ENCODE results near the gene DACH1. TPM values are rescaled to one million over a fixed set of nuclear protein-coding genes. Genes with fewer than 3 reads are reported as not detected.
"Not testable (repeated sequence)": the region's sequence is repeated elsewhere in the genome, so short reads cannot be mapped to it uniquely, and the experiment has no call there.

The DACH1 gene
- total RNA-seq, 1 donor from 2014 or later = 2.6 TPM

DNA sequence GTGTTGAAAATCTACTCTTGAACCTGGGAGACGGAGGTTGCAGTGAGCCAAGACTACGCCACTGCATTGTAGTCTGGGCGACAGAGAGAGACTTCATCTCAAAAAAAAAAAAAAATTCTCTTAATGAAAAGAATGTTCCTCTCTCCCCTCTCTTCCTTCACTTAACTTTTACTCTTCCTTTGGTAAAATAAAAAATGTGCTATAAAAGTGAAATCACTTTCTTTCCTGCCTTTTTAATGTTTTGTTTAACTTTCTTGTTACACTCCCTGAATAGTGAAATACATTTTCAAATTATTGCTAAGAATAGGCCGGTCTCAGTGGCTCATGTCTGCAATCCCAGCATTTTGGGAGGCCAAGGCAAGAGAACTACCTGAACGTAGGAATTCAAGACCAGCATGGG is 86.5 kb downstream of the DACH1 start:
- no peak for DNase-seq (ENCODE audit: low read depth, low spot score)

DNA sequence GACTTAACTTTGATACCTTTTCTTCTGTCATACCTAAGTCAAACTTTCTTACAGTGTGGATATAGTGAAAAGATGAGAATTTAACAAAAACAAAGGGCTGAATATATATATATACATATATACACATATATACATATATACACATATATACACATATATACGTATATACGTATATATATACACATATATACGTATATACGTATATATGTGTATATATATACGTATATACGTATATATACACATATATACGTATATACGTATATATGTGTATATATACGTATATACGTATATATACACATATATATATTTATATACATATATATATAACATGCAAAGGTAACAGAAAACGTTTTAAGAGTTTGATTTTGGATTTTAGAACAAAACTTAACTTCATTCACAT is 88.0 kb downstream of the DACH1 start:
- DNase-seq (ENCODE audit: low read depth, low spot score) = not testable (repeated sequence)

DNA sequence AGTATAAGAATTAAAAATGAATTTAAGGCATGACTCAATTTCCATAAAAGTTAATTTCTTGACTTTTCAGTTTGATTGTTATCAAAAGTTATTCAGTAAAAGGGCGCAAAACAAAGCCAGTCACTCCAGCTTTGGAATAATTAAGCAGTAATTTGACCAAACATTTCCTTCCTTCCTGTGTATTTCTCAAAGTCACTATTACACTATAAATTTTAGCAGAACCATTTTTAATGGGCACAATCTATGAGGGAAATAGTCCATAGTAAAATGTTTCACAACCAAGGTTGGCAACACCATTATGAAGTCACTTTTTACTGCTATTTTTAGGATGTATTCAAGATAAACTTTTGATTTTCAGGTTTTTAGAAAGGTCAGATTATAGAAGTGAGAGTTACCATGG is 91.0 kb downstream of the DACH1 start:
- DNase-seq (ENCODE audit: low read depth, low spot score) = no peak

DNA sequence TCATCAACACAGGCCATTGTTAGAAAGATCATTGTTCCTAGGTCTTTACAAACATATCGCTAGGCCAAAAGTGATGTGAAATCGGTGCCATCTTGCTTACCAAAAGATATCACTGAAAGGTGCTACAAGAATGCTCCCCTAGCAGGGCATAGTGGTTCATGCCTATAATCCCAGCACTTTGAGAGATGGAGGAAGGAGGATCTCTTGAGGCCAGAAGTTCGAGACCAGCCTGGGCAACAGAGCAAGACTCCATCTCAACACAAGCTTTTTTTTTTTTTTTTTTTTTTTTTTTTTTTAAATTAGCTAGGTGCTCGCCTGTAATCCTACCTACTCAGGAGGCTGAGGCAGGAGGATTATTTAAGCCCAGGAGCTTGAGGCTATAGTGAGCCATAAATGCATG is 92.1 kb downstream of the DACH1 start:
- no peak for DNase-seq (ENCODE audit: low read depth, low spot score)

DNA sequence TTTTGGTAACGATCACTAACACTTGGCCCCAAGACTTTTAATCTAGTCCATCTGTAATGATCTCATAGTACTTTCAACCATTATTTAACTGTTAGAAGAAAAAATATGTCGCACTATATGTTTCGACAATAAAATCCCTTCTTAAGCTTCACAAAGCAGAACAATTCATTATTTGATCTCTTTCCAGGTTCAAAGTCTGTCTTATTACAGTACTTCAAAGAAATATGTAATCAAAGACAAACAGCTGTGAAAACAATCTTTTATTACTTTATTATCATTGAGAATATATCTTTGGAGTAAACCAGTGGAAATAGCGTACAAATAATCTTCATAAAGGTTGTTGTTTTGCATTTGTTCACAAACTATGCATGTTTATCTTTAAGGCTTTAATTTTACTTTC is 93.5 kb downstream of the DACH1 start:
- no peak for DNase-seq (ENCODE audit: low read depth, low spot score)

DNA sequence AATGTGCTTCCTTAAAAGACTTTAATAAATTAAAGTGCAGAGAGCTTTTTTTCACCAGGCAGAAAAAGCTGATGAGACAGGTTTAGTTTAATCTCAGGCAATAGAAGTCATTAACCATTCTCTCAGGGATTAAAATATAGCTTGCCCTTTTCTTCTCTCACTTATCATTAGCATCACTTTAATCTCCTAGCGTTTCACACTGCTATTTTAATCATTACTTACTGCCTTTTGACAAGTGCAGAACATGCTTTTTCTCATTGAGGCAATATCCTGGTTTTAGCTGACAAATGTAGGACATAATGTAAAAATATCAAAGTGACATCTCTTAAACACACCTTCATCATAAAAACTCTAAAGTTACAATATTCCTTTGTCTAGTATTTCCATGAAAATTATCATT is 94.6 kb downstream of the DACH1 start:
- no peak for DNase-seq (ENCODE audit: low read depth, low spot score)

DNA sequence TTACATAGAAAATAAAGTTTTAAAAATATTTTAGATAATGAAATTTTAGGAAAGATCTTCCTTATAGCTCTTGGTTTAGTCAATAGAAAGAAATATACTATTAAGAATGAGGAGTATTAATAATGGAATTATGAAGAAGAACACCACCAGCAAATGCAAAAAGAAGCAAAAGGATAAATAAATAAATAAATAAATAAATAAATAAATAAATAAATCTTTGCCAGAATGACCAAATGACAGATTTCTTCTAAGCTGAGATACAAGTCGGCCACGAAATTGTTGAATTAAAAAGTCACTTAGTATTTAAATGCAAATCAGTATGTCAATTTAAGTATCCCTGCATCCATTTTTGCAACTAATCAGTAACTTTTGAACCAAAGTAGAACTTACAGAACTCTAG is 95.9 kb downstream of the DACH1 start:
- DNase-seq (ENCODE audit: low read depth, low spot score) = no peak

DNA sequence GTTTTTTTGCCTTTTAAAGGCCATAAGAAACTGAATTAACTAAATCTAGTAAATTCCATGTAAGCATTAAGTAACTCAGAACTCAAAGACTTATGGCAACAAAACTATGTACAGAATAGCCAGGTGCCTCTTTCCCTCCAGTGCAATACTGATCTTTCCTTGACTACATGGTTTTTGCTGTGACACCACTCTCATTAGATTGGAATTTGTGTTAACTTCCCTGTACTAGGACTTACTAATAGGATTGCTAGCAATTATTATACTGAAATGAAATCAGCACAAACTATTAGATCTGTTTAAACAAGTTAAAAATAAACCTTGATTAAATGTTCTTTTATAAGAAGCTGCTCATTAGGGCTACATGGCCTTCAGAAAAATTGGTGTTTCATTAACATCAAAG is 96.3 kb downstream of the DACH1 start:
- DNase-seq (ENCODE audit: low read depth, low spot score) = no peak

DNA sequence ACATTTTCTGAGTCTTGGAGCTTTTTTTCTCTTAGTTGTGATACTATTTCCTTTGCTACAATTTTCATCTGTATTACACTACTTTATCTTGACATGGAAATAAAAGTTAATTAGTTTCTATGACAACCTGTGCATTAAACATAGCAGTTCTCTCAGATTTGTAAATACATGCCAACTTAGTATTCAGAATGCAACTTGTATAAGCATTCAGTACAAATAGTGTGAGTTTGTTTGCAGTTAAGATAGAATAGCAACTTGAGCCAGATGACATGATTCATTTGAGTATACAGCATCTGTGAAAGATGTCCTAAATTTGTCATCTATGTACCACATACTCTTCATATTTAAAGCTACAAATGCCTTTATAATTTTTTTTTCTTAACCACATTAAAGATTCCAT is 98.1 kb downstream of the DACH1 start:
- no peak for DNase-seq (ENCODE audit: low read depth, low spot score)

DNA sequence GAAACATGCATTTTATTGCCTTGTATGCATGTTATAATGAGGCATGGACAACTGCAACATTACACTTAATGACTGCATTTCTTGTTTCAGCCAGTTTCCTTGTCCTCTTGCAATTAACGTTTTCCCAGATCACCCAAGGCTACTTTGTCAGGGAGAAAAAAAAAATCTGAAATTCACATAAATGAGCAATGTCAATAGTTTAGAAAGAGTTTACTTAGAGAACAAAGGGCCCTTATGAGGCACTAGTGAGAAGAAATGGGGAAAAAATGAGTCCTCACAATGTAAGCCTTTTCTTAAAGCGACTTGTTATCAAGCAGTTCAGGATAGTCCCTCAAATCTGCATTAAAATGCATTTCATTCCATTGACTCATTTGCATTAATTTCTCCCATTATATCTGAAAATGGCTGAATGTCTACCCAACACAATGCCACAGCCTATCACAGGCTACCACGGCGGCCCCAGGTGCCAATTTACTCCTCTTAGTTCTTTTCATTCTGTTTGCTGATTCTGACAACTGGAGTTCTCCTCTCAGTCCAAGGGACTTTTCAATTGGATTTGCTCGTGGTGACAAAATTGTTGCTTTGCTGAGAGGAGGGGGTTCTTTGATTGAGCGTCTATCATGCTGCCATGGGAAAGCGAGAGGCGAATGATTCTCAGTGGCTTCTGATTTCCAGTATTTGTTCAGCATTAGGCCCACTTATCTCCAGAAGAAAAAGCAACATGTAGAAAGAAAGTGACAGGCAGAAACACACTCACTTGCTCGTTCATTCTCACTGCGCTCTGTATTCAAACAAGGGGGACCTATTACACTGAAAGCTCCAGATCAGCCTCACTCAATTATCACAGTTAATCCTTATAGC is 107.1 kb downstream of the DACH1 start:
- DNase-seq (ENCODE audit: low read depth, low spot score) = no peak

DNA sequence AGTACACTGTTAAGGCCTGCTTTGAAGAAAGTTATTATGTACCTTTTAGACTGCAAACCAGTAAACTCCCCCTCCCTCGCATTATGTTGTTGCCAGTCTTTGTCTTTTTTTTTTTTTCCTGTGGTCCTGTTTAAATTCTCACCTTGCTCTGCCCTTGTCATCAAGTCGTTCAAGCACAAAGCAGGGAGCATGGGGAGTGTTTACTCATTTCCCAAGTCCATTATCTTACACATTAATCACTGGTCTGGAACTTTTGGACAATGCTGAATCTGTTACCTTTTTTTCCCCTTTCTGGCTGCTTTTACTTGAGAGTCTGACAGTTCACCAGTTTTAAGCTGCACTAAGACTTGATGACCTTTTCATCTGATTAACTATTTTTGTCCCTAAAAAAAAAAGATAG is 108.2 kb downstream of the DACH1 start:
- DNase-seq (ENCODE audit: low read depth, low spot score) = no peak

DNA sequence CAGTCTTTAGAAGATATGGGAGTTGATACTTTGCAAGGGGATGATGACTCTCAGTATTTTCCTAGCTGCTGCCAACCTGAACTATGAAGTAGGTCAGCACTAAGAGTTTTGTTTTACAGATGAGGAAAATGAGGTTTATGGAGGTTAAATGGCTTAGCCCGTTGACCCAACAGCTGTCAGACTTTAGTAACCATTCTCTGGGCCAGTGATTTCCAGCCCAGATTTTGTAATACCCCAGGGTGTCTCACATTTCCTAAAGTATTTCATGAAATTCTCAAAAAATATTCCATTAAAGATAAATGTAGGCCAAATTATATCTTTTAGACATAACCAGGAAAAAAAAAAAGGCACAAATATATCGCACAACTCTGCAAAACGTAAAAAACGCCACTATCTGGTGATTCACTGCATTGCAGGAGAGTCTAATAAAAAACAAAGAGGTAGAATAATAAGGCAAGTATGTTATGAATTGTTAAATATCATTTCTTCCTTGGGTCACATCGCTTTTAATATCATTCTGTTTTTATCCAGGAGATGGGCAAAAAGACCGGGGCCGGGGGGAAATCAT is 112.5 kb downstream of the DACH1 start:
- no peak for DNase-seq (ENCODE audit: low read depth, low spot score)

DNA sequence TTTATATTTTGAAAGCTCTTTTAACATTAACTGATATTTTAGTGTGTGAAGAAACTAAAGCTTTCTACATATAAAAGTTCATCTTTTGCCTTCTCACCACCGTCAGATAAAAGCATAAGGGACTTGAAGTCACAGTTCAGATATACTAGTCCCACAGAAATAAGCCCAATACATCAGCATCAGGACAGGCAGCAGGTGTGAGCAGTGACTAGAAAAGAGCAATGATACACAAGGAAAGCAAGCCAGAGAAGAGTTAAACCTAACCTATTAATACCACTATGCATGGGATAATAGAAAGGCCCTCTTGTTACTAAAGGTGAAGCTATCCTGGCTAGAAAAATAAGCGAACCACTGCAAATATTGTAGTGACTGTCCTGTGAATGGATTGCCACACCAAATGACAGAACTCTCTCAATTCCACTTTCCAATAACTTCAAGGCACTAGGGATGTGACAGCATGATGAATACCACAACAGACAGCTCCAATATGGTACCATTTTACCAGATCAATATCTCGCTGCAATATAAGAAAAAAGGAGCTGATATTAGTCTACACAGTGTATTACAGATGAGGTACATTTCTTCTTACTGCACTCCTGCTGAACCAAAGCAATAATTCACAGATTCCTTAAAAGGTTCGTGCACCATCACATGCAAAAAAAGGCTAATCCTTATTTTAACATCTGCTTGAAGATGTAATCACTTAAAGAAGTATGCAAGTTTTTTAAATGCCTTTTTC is 114.1 kb downstream of the DACH1 start:
- no peak for DNase-seq (ENCODE audit: low read depth, low spot score)

DNA sequence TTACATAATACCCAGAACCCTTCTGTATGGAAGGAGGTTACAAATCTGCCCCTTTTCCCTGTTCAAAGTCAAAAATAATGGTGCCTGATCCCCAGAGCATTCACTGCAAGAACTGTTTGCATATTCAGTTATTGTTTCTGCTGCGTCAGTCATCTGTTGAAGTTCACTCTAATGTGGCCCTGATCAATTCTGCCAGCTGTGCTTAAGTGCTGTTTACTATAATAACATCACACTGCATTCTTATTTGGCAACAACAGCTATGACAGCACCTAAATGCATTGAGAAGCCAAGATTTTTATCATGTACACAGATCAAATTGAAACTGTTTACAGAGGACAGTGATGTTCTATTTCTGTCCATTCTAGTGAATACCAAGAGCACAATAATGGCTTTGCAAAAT is 115.9 kb downstream of the DACH1 start:
- no peak for DNase-seq (ENCODE audit: low read depth, low spot score)

DNA sequence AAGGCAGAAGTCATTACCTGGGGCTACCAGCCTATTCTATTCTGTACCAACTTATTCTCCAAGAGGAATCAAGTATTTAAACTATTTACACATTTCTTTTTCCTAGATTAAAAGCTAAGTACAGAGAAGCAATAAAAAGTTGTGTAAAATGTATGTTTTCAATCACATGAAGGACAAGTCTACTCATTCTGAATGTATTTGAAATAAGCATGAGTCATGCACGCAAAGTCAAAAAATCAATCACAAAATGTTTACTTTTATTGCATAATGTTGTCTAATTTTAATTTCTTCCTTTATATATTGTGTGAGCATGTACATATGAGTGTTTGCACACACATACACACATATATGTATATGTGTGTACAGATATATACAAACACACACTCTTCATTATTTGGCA is 136.7 kb downstream of the DACH1 start:
- DNase-seq (ENCODE audit: low read depth, low spot score) = no peak

DNA sequence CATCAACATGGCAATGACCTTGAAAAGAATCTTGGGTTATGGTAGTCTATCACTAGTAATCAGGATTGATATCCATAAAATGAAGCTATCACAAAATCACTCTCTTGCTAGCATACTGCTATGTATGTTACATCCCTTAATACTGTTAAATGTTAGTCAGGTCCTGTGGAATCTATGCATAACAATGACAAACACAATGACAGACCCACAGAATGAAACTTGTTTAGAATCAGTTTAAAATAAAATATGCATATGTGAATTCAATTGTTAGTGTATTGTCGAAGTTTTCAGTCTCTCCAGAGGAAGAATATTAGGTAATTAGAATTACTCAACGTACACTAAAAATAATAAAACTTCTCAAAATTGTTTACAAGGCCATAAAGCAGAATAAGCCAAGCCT is 137.6 kb downstream of the DACH1 start:
- no peak for DNase-seq (ENCODE audit: low read depth, low spot score)

DNA sequence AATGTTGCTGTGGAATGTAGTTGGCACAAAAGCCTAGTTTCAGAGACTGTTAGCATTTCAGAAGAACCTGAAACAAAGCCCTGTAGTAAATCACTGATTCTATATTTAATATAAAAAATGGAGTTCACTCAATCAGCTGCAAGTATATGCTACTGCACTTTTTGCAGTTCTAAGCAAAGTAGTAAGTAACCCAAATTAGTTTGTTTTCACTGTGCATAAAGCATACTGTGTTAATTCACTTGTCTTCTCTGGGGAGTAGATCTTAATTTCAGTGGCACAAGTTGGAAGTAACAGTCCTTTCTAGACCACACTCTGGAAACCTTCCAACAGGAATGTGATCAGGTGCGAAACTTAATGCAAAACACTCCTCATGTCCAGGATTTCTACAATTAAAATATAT is 139.3 kb downstream of the DACH1 start:
- DNase-seq (ENCODE audit: low read depth, low spot score) = no peak

DNA sequence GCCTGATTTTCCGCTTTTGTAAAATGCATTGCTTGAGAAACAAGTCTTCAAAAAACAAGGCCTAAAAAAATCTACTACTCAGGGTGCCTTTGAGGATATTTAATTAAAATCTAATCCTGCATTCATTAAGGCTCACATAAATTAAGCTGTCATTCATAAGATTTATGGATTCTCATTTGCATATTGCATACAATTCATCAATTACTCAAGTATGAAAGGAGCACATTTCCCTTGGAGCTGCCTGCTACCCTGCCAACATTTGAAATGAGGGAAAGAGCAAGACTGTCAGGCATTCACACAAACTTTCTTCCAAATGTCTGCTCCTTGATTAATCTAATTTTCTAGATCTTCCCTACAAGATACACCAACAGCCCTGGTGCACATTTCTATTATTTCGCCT is 140.0 kb downstream of the DACH1 start:
- no peak for DNase-seq (ENCODE audit: low read depth, low spot score)

DNA sequence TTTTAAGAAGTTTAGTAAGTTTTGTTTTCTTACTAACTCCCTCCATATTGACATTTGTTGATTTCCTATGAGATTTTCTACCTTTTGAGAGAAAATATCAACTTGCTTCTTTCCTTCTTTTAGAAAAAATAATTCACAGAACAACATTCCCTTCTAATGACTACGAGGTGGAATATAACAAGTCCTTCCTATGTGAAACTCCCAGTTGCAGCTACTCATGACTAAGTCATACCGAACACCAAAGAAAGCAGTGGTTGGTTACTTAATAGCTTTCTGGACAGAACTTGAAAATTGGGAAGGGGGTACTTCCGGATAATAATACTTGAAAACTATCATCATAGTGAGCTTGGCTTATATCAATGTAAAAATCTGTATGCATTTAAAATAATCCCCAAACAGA is 144.8 kb downstream of the DACH1 start:
- no peak for DNase-seq (ENCODE audit: low read depth, low spot score)

DNA sequence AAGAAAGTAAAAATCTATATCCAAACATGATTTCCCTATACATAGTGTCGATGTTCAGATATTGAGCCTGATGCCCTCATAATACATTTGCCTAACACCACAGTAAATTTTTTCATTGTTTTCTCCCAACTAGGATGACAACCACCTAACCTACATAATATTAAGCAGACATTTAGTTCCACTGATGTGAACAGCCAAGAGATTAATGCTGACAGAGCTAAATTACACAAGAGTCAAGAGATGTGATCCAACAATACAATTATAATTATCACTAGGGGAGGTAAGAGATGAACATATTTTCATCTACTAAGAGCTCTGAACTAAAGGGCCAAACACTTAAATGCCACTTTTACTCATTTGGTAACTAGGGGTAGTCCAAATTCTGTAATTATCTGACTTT is 145.9 kb downstream of the DACH1 start:
- no peak for DNase-seq (ENCODE audit: low read depth, low spot score)

DNA sequence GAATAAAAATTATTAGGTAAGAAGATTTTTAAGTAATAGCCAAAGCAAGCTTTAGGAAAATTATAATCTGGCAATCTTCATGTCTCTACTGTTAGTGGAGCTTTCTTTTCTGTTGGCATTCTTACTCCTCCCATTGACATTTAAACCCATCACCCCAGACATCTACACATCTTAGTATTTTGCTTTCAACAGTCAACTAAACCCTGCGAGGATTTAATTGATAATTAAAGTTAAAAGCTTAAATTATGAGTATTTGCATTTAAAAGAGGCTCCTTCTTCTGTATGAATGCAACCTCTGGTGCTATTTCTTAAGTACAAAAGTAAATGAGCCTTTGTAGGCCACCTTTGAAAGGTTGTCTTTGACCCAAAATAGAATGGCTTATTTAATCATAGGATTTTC is 148.1 kb downstream of the DACH1 start:
- no peak for DNase-seq (ENCODE audit: low read depth, low spot score)

DNA sequence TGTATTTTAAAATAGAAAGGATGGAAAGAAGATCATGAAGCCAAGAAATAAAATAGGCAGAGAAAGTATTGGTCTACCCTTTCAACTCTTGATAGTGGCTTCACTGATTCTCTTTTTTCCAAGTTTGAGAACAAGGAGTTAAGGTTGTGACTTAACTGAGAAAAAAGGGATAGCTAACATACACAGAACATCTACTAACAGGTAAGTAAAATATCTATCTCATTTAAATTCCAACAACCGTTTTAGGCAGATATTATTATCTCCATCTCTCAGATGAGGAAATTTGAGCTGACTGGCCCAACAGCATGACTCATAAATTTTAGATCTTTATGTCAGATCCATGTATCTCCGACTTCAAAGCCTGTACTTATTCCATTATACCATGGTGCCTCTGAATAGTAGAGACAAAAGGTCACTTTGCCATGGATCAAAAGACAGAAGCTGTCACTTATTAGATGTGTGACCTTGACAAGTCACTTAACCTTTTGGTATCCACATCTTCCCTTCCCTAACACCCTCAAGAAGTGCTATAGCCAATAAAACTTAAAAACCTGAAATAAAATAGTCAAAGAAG is 152.1 kb downstream of the DACH1 start:
- no peak for DNase-seq (ENCODE audit: low read depth, low spot score)

All from pulmonary artery endothelial cell (primary cell).